PC-9 (cell line): ENCODE results near the gene NHEJ1. TPM values are rescaled to one million over a fixed set of nuclear protein-coding genes. Genes with fewer than 3 reads are reported as not detected.

Experiments used
- BruUV-seq: library from RNA; stranded (reverse); fragments of 400-500 nt; replicated peaks from 2 replicates; lab custom pipeline; 2021; lab: Mats Ljungman, UMichigan
- CTCF ChIA-PET: fragments of 300-600 bp; sonication (Branson Sonifier 250); formaldehyde crosslinking; loops from one replicate; lab custom pipeline; 2022; ENCODE audit warnings: antibody characterized with exemption; lab: Charles Lee
- POLR2A ChIA-PET: fragments of 300-600 bp; sonication (Branson Sonifier 250); formaldehyde crosslinking; loops from one replicate; lab custom pipeline; 2022; ENCODE audit warnings: antibody characterized with exemption; ENCODE audit not compliant: unreplicated experiment; lab: Charles Lee
- DNase-seq, 2 experiments: peaks; one replicate each; pipeline versions ENCODE4 v3.0.0 to v3.0.0-alpha.2; 2015 to 2022; ENCODE audit warnings: mixed read lengths in 1 of 2
- H2AFZ ChIP-seq: fragments of 200-600 bp; sonication (generic); 2 replicates; pipeline ENCODE4 v1.8.1; 2017; ENCODE audit warnings: antibody characterized with exemption
- H3F3A ChIP-seq: fragments of 200-600 bp; sonication (generic); 2 replicates; pipeline ENCODE4 v1.8.1; 2017; ENCODE audit warnings: antibody characterized with exemption, mild to moderate bottlenecking, low read depth; ENCODE audit not compliant: insufficient read depth
- H3K27ac ChIP-seq: fragments of 200-600 bp; sonication (generic); 2 replicates; pipeline ENCODE4 v1.6.1; 2016; ENCODE audit warnings: mixed run types
- H3K27me3 ChIP-seq: fragments of 200-600 bp; sonication (generic); 2 replicates; pipeline ENCODE4 v1.6.1; 2016; ENCODE audit warnings: low read depth, mixed run types; ENCODE audit not compliant: insufficient read depth
- H3K36me3 ChIP-seq: fragments of 200-600 bp; sonication (generic); 2 replicates; pipeline ENCODE4 v1.6.1; 2016; ENCODE audit warnings: low read depth, mixed run types
- H3K4me1 ChIP-seq: fragments of 200-600 bp; sonication (generic); replicated peaks from 2 replicates; pipeline ENCODE4 v1.6.1; 2016; ENCODE audit warnings: mixed run types; ENCODE audit not compliant: insufficient read depth
- H3K4me2 ChIP-seq: fragments of 200-600 bp; sonication (generic); 2 replicates; pipeline ENCODE4 v1.6.1; 2017; ENCODE audit warnings: mixed run types
- H3K4me3 ChIP-seq: fragments of 200-600 bp; sonication (generic); 2 replicates; pipeline ENCODE4 v1.6.1; 2016; ENCODE audit warnings: mixed run types
- H3K79me2 ChIP-seq: fragments of 200-600 bp; sonication (generic); 2 replicates; pipeline ENCODE4 v1.6.1; 2017; ENCODE audit warnings: low read depth, mixed run types
- H3K9me2 ChIP-seq: fragments of 200-600 bp; sonication (generic); 2 replicates; pipeline ENCODE4 v1.8.1; 2017; ENCODE audit warnings: mild to moderate bottlenecking; ENCODE audit not compliant: insufficient read depth
- H3K9me3 ChIP-seq: fragments of 200-600 bp; sonication (generic); 2 replicates; pipeline ENCODE4 v1.8.1; 2016; ENCODE audit warnings: low read depth; ENCODE audit not compliant: insufficient read depth
- H4K20me1 ChIP-seq: fragments of 200-600 bp; sonication (generic); 2 replicates; pipeline ENCODE4 v1.8.1; 2017; ENCODE audit not compliant: insufficient read depth
- CTCF ChIP-seq: fragments of 200-600 bp; sonication (generic); conservative IDR thresholded peaks from 2 replicates; pipeline ENCODE4 v1.6.1; 2017; ENCODE audit warnings: mixed run types, antibody characterized with exemption, mild to moderate bottlenecking, moderate library complexity
- EZH2 ChIP-seq: fragments of 200-600 bp; sonication (generic); IDR thresholded peaks from 2 replicates; pipeline ENCODE4 v1.8.0; 2017; ENCODE audit warnings: antibody characterized with exemption, low read depth
- intact Hi-C: fragments of 100-400 bp; cut with micrococcal nuclease; formaldehyde crosslinking; loops from one replicate; pipeline ENCODE4 v1.10.0; 2022; ENCODE audit not compliant: unreplicated experiment
- total RNA-seq: library from RNA; stranded (reverse); gene quantifications from 2 replicates; pipeline ENCODE4 v1.2.3, GENCODE V29; 2021

NHEJ1 gene
- total RNA-seq, 1 experiment from 2014 or later = 9.8 TPM

GRCh38 chr2:219206328-219207133 lies 45.9 kb upstream of the NHEJ1 start, which contains the start of gene ZFAND2B:
Gene ZFAND2B, plus strand, starts transcription at chr2:219206782. Its CDS starts 206 bp downstream, at chr2:219206988.
- no TSS peak for BruUV-seq
- POLR2A ChIA-PET = interaction anchor here (0.5 to 0.8 kb wide), 8 partner anchors 11 to 437 kb away, joined by 3 to 14 read pairs (median 4); partner anchors contain the start of genes ATG9A and CNPPD1
- intact Hi-C loops = loop anchor here (1.0 to 2.0 kb wide), 3 partner anchors 30 to 72 kb away; partner anchors contain the start of genes CNPPD1, DNAJB2 and NHEJ1

GRCh38 chr2:219205981-219206327 lies 45.3 kb upstream of the NHEJ1 start:
- peak overlapping the region; percentile 80 for H2AFZ ChIP-seq
- no peak for TF ChIP-seq CTCF
- TF ChIP-seq EZH2 = no peak
- peaks cover 14% of the 10 kb centered on the region; the same call in 1 of the 2 replicates for H3F3A ChIP-seq
- H3K4me3 ChIP-seq = peak overlapping the region; percentile 78
- peaks cover 18% of the 10 kb centered on the region for H3K4me1 ChIP-seq
- intact Hi-C loops = loop anchor here (1.0 to 2.0 kb wide), 3 partner anchors 29 to 73 kb away; partner anchors contain the start of genes CNPPD1, DNAJB2 and NHEJ1
- POLR2A ChIA-PET = interaction anchor here (0.6 to 0.7 kb wide), 5 partner anchors 13 to 437 kb away, joined by 3 to 14 read pairs (median 5); partner anchors contain the start of gene CNPPD1
- BruUV-seq = TSS peak; percentile 66
- no peaks in the 10 kb centered on the region for H3K79me2 ChIP-seq
- H3K36me3 ChIP-seq = no peaks in the 10 kb centered on the region
- CTCF ChIA-PET = no interaction called here
- H3K9me2 ChIP-seq = no peaks in the 10 kb centered on the region
- H4K20me1 ChIP-seq = no peaks in the 10 kb centered on the region
- H3K9me3 ChIP-seq = no peaks in the 10 kb centered on the region
- DNase-seq = no peak
- H3K27me3 ChIP-seq = no peaks in the 10 kb centered on the region
- H3K27ac ChIP-seq = peak overlapping the region; percentile 40
- peak overlapping the region; percentile 100 for H3K4me2 ChIP-seq

More at GRCh38 chr2:219206328-219207133, 45.9 kb upstream of the NHEJ1 start, which contains the start of gene ZFAND2B:
- no peaks in the 10 kb centered on the region for H4K20me1 ChIP-seq
- peak within 1 kb of the TSS; percentile 40 for H3K27ac ChIP-seq
- DNase-seq = peak; percentile 76 to 96
- H3K27me3 ChIP-seq = no peaks in the 10 kb centered on the region
- no peaks in the 10 kb centered on the region for H3K79me2 ChIP-seq
- H3K4me3 ChIP-seq = peak within 1 kb of the TSS; percentile 78
- no peaks in the 10 kb centered on the region for H3K9me2 ChIP-seq
- H3K4me2 ChIP-seq = peak within 1 kb of the TSS; percentile 100
- peak within 1 kb of the TSS; percentile 80 for H2AFZ ChIP-seq
- peaks cover 18% of the 10 kb centered on the region for H3K4me1 ChIP-seq
- no peak for TF ChIP-seq CTCF
- no peak for TF ChIP-seq EZH2
- H3K36me3 ChIP-seq = no peaks in the 10 kb centered on the region
- H3K9me3 ChIP-seq = no peaks in the 10 kb centered on the region
- CTCF ChIA-PET = interaction anchor here (0.6 to 0.7 kb wide), 2 partner anchors 10 to 131 kb away, joined by 3 to 9 read pairs; no protein-coding TSS in a partner anchor
- peaks cover 14% of the 10 kb centered on the region; the same call in 1 of the 2 replicates for H3F3A ChIP-seq

- intact Hi-C loops = no loop called here
- Histone ChIP-seq H3K9me3 (no peaks in the 10 kb centered on the region), H3K9me2 (no peaks in the 10 kb centered on the region), H3K27me3 (no peaks in the 10 kb centered on the region), H4K20me1 (no peaks in the 10 kb centered on the region), H3K36me3 (no peaks in the 10 kb centered on the region), H3K4me3 (no peak overlapping the region), H2AFZ (no peak overlapping the region), H3F3A (peaks cover 14% of the 10 kb centered on the region; the same call in 1 of the 2 replicates), H3K27ac (no peak overlapping the region), H3K79me2 (no peaks in the 10 kb centered on the region), H3K4me1 (peaks cover 18% of the 10 kb centered on the region), H3K4me2 (no peak overlapping the region)
- BruUV-seq = no TSS peak
- TF ChIP-seq CTCF = no peak
- no peak for TF ChIP-seq EZH2
- ChIA-PET CTCF (interaction anchor here (0.7 kb wide), 1 partner anchor 31 kb away, joined by 3 read pairs; no protein-coding TSS in a partner anchor), POLR2A (no interaction called here)
- no peak for DNase-seq
These were observed 44.5 kb upstream of the NHEJ1 start for GRCh38 chr2:219205165-219205538.
